Osteoblast (primary cell): ENCODE measurements around the gene TAOK1. TPM values are rescaled to one million over a fixed set of nuclear protein-coding genes. Genes with fewer than 3 reads are reported as not detected.

Experiments
- DNase-seq: peaks from one replicate; pipeline ENCODE4 v3.0.0; 2011; ENCODE audit warnings: low spot score, mixed read lengths; ENCODE audit not compliant: insufficient read length; ENCODE audit errors: missing footprints
- H2AFZ ChIP-seq: 2 replicates; pipeline ENCODE4 v1.6.0; 2011; ENCODE audit warnings: mild to moderate bottlenecking, low read length
- H3K27ac ChIP-seq: 2 replicates; pipeline ENCODE4 v1.5.1; 2011; ENCODE audit warnings: mild to moderate bottlenecking, low read depth, low read length, moderate library complexity
- H3K27me3 ChIP-seq: 2 replicates; pipeline ENCODE4 v1.6.0; 2012; ENCODE audit warnings: mild to moderate bottlenecking, control low read depth, inconsistent platforms, low read length, moderate library complexity; ENCODE audit not compliant: insufficient read depth
- H3K36me3 ChIP-seq: 2 replicates; pipeline ENCODE4 v1.5.1; 2011; ENCODE audit warnings: mild to moderate bottlenecking, low read length, control low read depth, moderate library complexity; ENCODE audit not compliant: insufficient read depth
- H3K4me1 ChIP-seq: 2 replicates; pipeline ENCODE4 v1.5.1; 2011; ENCODE audit warnings: mild to moderate bottlenecking, low read length, control low read depth, moderate library complexity; ENCODE audit not compliant: insufficient read depth
- H3K4me2 ChIP-seq: 2 replicates; pipeline ENCODE4 v1.6.0; 2011; ENCODE audit warnings: mild to moderate bottlenecking, low read length; ENCODE audit not compliant: insufficient read depth
- H3K4me3 ChIP-seq: fragments of 200-600 bp; sonication (generic); 3 replicates; pipeline ENCODE4 v1.5.1; 2012; ENCODE audit warnings: mild to moderate bottlenecking, low read length, inconsistent platforms; ENCODE audit not compliant: insufficient read depth
- H3K79me2 ChIP-seq: 2 replicates; pipeline ENCODE4 v1.6.0; 2012; ENCODE audit warnings: mild to moderate bottlenecking, low read length, control low read depth, inconsistent platforms; ENCODE audit not compliant: insufficient read depth
- H3K9me3 ChIP-seq: 2 replicates; pipeline ENCODE4 v1.5.1; 2011; ENCODE audit warnings: low read depth, low read length, control low read depth
- H4K20me1 ChIP-seq: 2 replicates; pipeline ENCODE4 v1.6.0; 2012; ENCODE audit warnings: mild to moderate bottlenecking, low read length, control low read depth; ENCODE audit not compliant: insufficient read depth
- total RNA-seq: library from RNA; depleted of rRNA; stranded (reverse); fragments of >200 nt; gene quantifications from 2 replicates; pipeline ENCODE4 v1.2.3, GENCODE V29; 2012
- TF ChIP-seq, protein P1 (sequence below): IDR thresholded peaks from 2 replicates; pipeline ENCODE4 v1.5.1; 2011; ENCODE audit warnings: mild to moderate bottlenecking, low read depth, low read length, moderate library complexity; ENCODE audit errors: extremely low read depth

The TAOK1 gene
- total RNA-seq, 1 donor, result 68.4 TPM

DNA sequence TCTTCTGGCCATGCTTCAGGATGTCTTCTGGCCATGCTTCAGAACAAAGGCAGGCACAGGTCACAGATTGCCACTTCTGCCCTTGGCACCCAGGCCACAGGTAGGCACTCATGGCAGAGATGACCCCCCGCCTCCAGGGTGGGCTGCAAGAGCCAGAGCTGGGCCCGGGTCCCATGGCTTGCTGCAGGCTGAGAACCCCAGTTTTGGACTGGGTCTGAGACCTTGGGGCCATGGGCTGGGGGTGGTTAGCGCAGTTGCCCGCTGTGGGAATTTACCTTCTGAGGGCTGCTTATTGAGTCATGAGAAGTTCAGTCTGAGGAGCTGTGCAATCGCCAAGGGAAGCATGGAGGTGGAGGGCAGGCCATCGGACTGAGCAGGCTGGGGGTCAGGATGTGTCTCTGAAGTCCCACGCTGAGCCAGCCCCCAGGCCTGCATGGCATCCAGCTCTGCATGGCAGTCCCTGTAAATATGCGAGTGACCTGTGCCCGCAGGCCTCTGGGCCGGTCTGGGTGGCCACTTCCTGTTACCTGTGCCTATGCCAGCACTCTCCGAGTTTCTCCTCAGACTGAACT is 204.4 kb downstream of the TAOK1 start:
- no peak overlapping the region for H2AFZ ChIP-seq
- no peak overlapping the region for H3K27ac ChIP-seq
- no peak for DNase-seq
- TF ChIP-seq, protein P1, sequence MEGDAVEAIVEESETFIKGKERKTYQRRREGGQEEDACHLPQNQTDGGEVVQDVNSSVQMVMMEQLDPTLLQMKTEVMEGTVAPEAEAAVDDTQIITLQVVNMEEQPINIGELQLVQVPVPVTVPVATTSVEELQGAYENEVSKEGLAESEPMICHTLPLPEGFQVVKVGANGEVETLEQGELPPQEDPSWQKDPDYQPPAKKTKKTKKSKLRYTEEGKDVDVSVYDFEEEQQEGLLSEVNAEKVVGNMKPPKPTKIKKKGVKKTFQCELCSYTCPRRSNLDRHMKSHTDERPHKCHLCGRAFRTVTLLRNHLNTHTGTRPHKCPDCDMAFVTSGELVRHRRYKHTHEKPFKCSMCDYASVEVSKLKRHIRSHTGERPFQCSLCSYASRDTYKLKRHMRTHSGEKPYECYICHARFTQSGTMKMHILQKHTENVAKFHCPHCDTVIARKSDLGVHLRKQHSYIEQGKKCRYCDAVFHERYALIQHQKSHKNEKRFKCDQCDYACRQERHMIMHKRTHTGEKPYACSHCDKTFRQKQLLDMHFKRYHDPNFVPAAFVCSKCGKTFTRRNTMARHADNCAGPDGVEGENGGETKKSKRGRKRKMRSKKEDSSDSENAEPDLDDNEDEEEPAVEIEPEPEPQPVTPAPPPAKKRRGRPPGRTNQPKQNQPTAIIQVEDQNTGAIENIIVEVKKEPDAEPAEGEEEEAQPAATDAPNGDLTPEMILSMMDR, result no peak
- H3K9me3 ChIP-seq, result no peaks in the 10 kb centered on the region
- H3K79me2 ChIP-seq, result no peaks in the 10 kb centered on the region
- H3K27me3 ChIP-seq, result no peaks in the 10 kb centered on the region
- peaks cover 42% of the 10 kb centered on the region for H3K4me1 ChIP-seq
- H3K36me3 ChIP-seq, result no peaks in the 10 kb centered on the region
- peaks cover 30% of the 10 kb centered on the region for H4K20me1 ChIP-seq
- no peak overlapping the region for H3K4me2 ChIP-seq
- H3K4me3 ChIP-seq, result no peak overlapping the region

DNA sequence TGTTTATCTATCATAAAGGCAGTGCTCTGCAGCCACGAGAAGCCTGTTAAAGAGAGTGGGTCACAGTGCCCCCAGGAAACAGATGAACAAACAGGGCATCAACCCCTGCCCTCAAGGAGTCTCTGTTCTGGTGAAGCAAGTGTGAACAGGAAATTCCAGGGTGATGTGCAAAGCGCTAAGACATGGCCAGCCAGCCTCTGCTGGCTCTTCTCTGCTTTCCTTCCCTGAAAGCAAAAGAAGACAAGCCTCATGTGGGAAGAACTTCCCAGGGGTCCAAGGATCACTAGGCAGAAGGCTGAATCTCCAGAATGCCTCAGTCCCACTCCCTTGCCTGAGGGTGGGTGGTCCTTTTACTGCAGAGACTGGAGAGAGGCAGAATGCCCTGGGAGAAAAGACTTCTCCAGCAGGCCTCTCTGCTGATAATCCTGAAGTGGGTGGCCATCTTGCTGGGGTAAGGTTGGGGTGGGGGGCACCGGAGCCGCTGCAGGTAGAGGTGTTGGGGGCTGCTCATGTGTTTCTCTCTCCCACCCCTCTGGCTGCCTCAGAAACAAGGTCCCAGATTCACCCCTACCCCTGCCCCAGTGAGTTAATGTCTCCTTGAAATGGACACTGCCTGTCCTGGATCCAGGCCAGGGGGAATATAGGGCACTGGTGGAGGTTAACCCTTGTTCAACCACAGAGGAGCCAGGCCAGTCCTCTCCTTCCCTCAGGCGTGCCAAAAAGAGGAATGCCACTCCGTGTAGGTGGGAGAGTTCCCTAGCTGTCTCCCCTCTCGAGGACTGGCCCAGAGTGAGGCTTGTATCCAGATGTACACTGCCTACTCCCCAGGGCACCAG is 205.2 kb downstream of the TAOK1 start:
- Histone ChIP-seq H4K20me1 (peaks cover 33% of the 10 kb centered on the region), H3K4me1 (peaks cover 35% of the 10 kb centered on the region), H3K9me3 (no peaks in the 10 kb centered on the region), H2AFZ (no peak overlapping the region), H3K79me2 (no peaks in the 10 kb centered on the region), H3K36me3 (no peaks in the 10 kb centered on the region), H3K27me3 (no peaks in the 10 kb centered on the region), H3K4me3 (no peak overlapping the region), H3K27ac (no peak overlapping the region), H3K4me2 (no peak overlapping the region)
- DNase-seq, result no peak
- TF ChIP-seq, protein P1, result no peak

DNA sequence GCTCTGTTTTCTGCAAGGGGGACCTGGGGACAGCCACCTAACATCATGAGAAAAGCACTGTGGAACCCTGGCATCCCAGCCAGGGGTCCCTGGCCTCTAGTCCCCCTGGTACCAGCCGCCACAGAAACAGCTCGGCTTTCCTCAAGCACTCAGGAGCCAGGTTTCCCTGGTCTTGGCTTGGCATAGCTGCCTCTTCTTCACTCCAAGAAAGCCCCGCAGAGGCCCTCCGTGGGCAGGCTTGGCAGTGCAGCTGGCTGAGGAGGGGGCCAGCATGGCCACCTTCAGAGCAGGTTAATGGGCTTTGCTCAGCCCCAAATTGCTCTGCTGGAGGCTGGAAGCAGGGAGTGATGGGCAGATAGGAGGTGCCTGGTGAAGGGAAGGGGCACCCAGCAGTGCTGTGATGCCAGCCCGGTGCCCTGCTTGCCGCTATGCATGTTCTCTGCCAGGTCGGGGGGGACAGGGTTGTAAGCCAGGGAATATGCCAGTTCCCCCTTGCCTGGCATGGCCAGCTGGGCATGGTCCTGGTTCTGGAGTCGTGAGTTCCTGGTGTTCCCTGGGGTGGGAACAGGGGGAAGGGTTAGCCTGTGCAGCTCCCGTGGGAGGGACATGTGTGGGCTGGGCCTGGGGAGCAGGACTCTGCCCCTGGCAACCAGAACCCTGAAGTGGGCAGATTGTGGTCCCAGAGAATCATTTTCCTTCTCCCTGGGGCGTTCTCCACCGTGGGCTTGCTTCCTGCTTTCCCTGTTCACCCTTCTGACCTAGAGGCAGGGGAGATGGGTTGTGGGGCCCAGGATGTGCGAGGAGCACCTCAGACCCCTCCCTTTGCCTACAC is 206.0 kb downstream of the TAOK1 start:
- Histone ChIP-seq H3K4me3 (no peak overlapping the region), H3K27me3 (no peaks in the 10 kb centered on the region), H4K20me1 (peaks cover 33% of the 10 kb centered on the region), H2AFZ (no peak overlapping the region), H3K4me1 (peaks cover 27% of the 10 kb centered on the region), H3K4me2 (no peak overlapping the region), H3K79me2 (no peaks in the 10 kb centered on the region), H3K36me3 (no peaks in the 10 kb centered on the region), H3K9me3 (no peaks in the 10 kb centered on the region), H3K27ac (no peak overlapping the region)
- TF ChIP-seq, protein P1, result no peak
- no peak for DNase-seq
